Keratinocyte (primary cell): ENCODE data around the gene SLC25A47. TPM values are rescaled to one million over a fixed set of nuclear protein-coding genes. Genes with fewer than 3 reads are reported as not detected.

Source experiments
- DNase-seq: peaks from one replicate; pipeline ENCODE4 v3.0.0-alpha.2; 2011; ENCODE audit warnings: low read depth, missing footprints, low spot score
- FAIRE-seq: peaks from 2 replicates; lab custom pipeline; 2011; peaks lifted over from hg19 to GRCh38; lab: Jason Lieb, UNC
- H2AFZ ChIP-seq: 2 replicates; pipeline ENCODE4 v1.6.0; 2012; ENCODE audit warnings: low read length, control low read depth, inconsistent platforms; ENCODE audit not compliant: control insufficient read depth
- H3K27ac ChIP-seq: 2 replicates; pipeline ENCODE4 v1.5.1; 2011; ENCODE audit warnings: low read length; ENCODE audit not compliant: control insufficient read depth, insufficient read depth
- H3K27me3 ChIP-seq: 3 replicates; pipeline ENCODE4 v1.6.0; 2011; ENCODE audit warnings: low read length; ENCODE audit not compliant: control insufficient read depth, insufficient read depth; ENCODE audit errors: extremely low read depth
- H3K36me3 ChIP-seq, 2 experiments: 2 replicates in 1 of 2; 3 replicates in 1 of 2; pipeline ENCODE4 v1.5.1; 2011; ENCODE audit warnings: low read length in 2 of 2, mild to moderate bottlenecking in 1 of 2; ENCODE audit not compliant: control insufficient read depth in 2 of 2, insufficient read depth in 2 of 2; ENCODE audit errors: extremely low read depth in 1 of 2
- H3K4me1 ChIP-seq: 3 replicates; pipeline ENCODE4 v1.5.1; 2011; ENCODE audit warnings: low read length; ENCODE audit not compliant: control insufficient read depth, insufficient read depth; ENCODE audit errors: extremely low read depth
- H3K4me2 ChIP-seq: 3 replicates; pipeline ENCODE4 v1.6.0; 2011; ENCODE audit warnings: low read depth, low read length; ENCODE audit not compliant: control insufficient read depth, insufficient read depth; ENCODE audit errors: extremely low read depth
- H3K4me3 ChIP-seq, 3 experiments: fragments of 200-600 bp in 1 of 3; sonication (generic) in 1 of 3; 2 replicates in 2 of 3; 3 replicates in 1 of 3; pipeline ENCODE4 v1.5.1; 2011 to 2016; ENCODE audit warnings: low read length in 3 of 3, mild to moderate bottlenecking in 3 of 3, control low read depth in 2 of 3, inconsistent platforms in 1 of 3, low read depth in 1 of 3, mixed read lengths in 1 of 3, mixed run types in 1 of 3, moderate library complexity in 1 of 3; ENCODE audit not compliant: control insufficient read depth in 2 of 3, insufficient read depth in 2 of 3; ENCODE audit errors: extremely low read depth in 1 of 3
- H3K79me2 ChIP-seq: 2 replicates; pipeline ENCODE4 v1.6.0; 2012; ENCODE audit warnings: low read length; ENCODE audit not compliant: control insufficient read depth, insufficient read depth
- H3K9ac ChIP-seq: 3 replicates; pipeline ENCODE4 v1.6.0; 2011; ENCODE audit warnings: low read length; ENCODE audit not compliant: control insufficient read depth, insufficient read depth; ENCODE audit errors: extremely low read depth
- H3K9me1 ChIP-seq: 3 replicates; pipeline ENCODE4 v1.6.0; 2011; ENCODE audit warnings: low read length; ENCODE audit not compliant: control insufficient read depth, insufficient read depth; ENCODE audit errors: extremely low read depth
- H3K9me3 ChIP-seq: 2 replicates; pipeline ENCODE4 v1.5.1; 2012; ENCODE audit warnings: low read depth, low read length; ENCODE audit not compliant: control insufficient read depth
- H4K20me1 ChIP-seq: 3 replicates; pipeline ENCODE4 v1.6.0; 2011; ENCODE audit warnings: low read length; ENCODE audit not compliant: control insufficient read depth, insufficient read depth; ENCODE audit errors: extremely low read depth
- CTCF ChIP-seq, 3 experiments: IDR thresholded peaks in 1 of 3; conservative IDR thresholded peaks in 1 of 3; optimal IDR thresholded peaks in 1 of 3; 2 replicates in 2 of 3; 3 replicates in 1 of 3; pipeline versions ENCODE3 to v1.5.1; 2011; ENCODE audit warnings: low read length in 3 of 3, mild to moderate bottlenecking in 3 of 3, moderate library complexity in 2 of 3, control low read depth in 1 of 3, inconsistent platforms in 1 of 3; ENCODE audit not compliant: insufficient read depth in 2 of 3; ENCODE audit errors: extremely low read depth in 1 of 3
- EZH2 ChIP-seq: IDR thresholded peaks from one replicate; pipeline ENCODE4 v1.6.1; 2012; ENCODE audit warnings: inconsistent platforms, mild to moderate bottlenecking, low read length, moderate library complexity
- dilution Hi-C: fragments of 300-500 bp; cut with MboI; formaldehyde crosslinking; loops from one replicate; pipeline ENCODE4 v1.7.0; 2020; ENCODE audit warnings: low sequenced_read_pairs; ENCODE audit not compliant: extremely low pct_ligation_motif_present
- polyA plus RNA-seq, 5 experiments: library from polyadenylated mRNA; depleted of rRNA in 3 of 5; stranded (reverse) in 3 of 5; stranded (forward) in 1 of 5; unstranded in 1 of 5; fragments of >200 nt; gene quantifications; 1 replicate in 1 of 5; 2 replicates in 3 of 5; 3 replicates in 1 of 5; pipeline versions ENCODE4 v1.2.1 to v1.2.3, GENCODE V29; 2011 to 2012; ENCODE audit warnings: missing spikeins in 2 of 5, low read depth in 1 of 5, low replicate concordance in 1 of 5

SLC25A47 gene
- polyA plus RNA-seq, 1 donor (not counting 4 experiments of a cell fraction or from before 2014, with no cell fraction given): not detected

GRCh38 chr14:100345711-100346110, 22.6 kb downstream of the SLC25A47 start:
- Histone ChIP-seq H3K36me3 (peaks cover 23 to 42% of the 10 kb centered on the region in 2 experiments), H3K9me1 (no peaks in the 10 kb centered on the region), H3K27me3 (no peaks in the 10 kb centered on the region), H2AFZ (no peak overlapping the region), H3K4me2 (no peak overlapping the region), H3K79me2 (no peaks in the 10 kb centered on the region), H3K4me1 (peaks cover 4% of the 10 kb centered on the region), H3K9ac (no peak overlapping the region), H4K20me1 (no peaks in the 10 kb centered on the region), H3K27ac (no peak overlapping the region), H3K9me3 (no peaks in the 10 kb centered on the region), H3K4me3 (no peak overlapping the region)
- TF ChIP-seq EZH2: no peak
- TF ChIP-seq CTCF (optimal IDR thresholded peaks at IDR 0.05 in 1 of 3, IDR thresholded peaks at IDR 0.05 in 1 of 3, conservative IDR thresholded peaks at IDR 0.05 in 1 of 3; ENCODE audit: extremely low read depth in 1 of 3, insufficient read depth in 2 of 3, low read length in 3 of 3): no peak
- dilution Hi-C loops: no loop called here
- DNase-seq (no peak), FAIRE-seq (no peak)

- H3K36me3 ChIP-seq: peaks cover 25 to 44% of the 10 kb centered on the region in 2 experiments
- dilution Hi-C loops: no loop called here
- no peak overlapping the region for H3K27ac ChIP-seq
- FAIRE-seq (no peak), DNase-seq (no peak)
- TF ChIP-seq EZH2 (no peak), CTCF (optimal IDR thresholded peaks at IDR 0.05 in 1 of 3, IDR thresholded peaks at IDR 0.05 in 1 of 3, conservative IDR thresholded peaks at IDR 0.05 in 1 of 3; ENCODE audit: extremely low read depth in 1 of 3, insufficient read depth in 2 of 3, low read length in 3 of 3) (no peak)
- H3K4me3 ChIP-seq: no peak overlapping the region
- no peak overlapping the region for H3K9ac ChIP-seq
- H3K9me3 ChIP-seq: no peaks in the 10 kb centered on the region
- no peaks in the 10 kb centered on the region for H4K20me1 ChIP-seq
- H3K9me1 ChIP-seq: no peaks in the 10 kb centered on the region
- H3K4me2 ChIP-seq: no peak overlapping the region
- no peaks in the 10 kb centered on the region for H3K27me3 ChIP-seq
- no peaks in the 10 kb centered on the region for H3K79me2 ChIP-seq
- H2AFZ ChIP-seq: no peak overlapping the region
- peaks cover 1% of the 10 kb centered on the region for H3K4me1 ChIP-seq
Observed at GRCh38 chr14:100346306-100347091, 23.4 kb downstream of the SLC25A47 start.
